GM21529 (cell line): ENCODE measurements around the gene FBXW2.
"Not testable (repeated sequence)": the region's sequence is repeated elsewhere in the genome, so short reads cannot be mapped to it uniquely, and the experiment has no call there.

Experiments used
- ATAC-seq: cut with Tn5 transposase; IDR thresholded peaks from one replicate; pipeline ENCODE4 v1.9.1; 2021; ENCODE audit not compliant: unreplicated experiment

Gene FBXW2, protein sequence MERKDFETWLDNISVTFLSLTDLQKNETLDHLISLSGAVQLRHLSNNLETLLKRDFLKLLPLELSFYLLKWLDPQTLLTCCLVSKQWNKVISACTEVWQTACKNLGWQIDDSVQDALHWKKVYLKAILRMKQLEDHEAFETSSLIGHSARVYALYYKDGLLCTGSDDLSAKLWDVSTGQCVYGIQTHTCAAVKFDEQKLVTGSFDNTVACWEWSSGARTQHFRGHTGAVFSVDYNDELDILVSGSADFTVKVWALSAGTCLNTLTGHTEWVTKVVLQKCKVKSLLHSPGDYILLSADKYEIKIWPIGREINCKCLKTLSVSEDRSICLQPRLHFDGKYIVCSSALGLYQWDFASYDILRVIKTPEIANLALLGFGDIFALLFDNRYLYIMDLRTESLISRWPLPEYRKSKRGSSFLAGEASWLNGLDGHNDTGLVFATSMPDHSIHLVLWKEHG

DNA sequence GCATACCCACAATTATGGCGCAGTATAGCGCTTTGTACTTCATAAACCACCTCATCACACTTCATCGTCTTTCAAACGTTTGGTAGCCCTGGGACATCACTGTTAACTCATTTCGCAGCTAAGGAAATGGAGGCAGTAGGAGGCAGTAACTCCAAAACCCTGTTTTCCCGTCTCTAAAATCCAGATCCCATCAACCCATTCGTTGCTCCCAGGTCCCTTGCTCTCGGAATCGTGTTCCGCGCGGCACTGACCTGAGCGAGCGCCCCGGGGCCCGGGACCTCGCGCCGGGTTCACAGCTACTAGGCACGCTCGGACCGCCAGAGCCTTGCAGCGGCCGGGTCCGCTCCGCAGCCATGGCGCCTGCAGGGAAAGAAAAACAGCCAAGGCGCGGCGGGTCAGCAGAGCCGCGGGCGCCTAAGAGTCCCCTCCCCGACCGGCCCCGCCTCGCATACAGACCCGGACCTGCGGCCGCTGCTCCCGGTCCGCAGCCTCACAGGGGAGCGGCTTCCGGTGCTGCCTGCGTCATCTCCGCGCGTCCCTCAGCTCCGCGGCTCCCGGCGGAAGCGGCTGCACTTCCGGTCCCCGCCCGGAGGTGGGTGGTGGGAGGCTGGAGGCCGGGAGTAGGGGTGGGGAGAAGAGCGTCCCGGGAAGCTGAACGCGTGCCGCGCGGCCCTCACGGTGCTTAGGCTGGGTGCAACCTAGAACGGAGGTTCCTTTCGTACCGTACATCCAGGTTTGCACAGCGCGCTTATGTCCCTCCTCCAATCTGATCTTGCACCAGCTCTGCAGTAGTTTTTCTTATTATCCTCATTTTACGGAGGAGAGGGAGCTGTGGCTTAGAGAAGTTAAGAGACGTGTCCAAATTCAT lies at the start of gene FBXW2:
Gene FBXW2 (minus strand): TSS at position 519 of the 868 bp plus-strand sequence. CDS start 5,158 bp downstream, outside the sequence.
- peak; percentile 92 for ATAC-seq

DNA sequence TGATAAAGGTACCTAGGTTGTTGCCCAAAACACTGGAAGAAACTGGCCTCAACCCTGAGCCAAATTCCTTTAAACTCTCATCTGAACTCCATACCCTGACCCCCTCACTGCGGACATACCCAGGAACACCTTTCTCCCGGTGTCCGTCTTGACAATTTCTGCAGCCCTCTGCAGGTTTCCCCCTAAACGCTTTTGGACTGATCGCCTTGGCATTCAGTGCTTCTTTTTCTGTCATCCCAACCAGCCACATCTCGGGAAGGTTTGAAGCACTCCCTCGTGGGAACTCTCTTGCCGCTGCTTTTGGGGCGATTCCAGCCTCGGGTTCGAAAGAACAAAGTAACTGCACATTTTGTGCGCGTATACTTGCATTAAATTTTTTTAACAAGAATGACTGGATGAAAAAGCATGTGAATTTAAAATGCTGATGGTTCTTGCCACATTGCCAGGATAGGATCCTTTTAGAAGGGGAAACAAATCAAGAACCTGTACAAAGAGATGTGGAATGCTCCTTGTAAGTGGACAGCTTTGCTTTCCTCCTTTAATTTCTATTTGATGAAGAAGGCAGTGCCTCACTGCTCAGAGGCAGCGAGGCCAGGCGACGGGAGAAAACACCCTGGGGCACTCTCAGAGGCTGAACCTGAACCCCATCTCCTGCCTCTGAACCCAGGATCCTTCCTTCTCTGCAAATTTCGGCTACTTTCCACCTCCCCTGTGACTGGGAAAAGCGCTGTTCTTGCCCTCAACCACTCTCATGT lies 48.9 kb upstream of the FBXW2 start:
- peak; percentile 14 for ATAC-seq

DNA sequence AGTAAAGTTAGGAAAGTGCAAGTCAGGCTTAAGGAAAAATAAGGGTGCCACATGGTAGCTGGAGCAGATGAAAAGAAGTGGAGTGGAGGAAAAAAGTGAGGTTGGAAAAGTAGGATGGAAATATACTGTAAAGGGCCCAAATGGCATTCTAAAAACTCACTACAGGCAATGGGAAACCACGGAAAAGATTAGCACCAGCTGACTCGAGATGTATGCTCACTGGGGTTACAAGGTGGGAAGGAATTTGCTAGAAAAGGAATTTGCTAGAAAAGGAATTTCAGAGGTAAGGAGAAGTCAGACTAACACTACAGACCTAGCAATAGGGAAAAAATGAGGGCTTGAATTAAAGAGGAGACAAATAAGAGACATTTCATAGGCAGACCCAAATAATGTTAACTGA lies 45.9 kb upstream of the FBXW2 start:
- ATAC-seq = no peak

DNA sequence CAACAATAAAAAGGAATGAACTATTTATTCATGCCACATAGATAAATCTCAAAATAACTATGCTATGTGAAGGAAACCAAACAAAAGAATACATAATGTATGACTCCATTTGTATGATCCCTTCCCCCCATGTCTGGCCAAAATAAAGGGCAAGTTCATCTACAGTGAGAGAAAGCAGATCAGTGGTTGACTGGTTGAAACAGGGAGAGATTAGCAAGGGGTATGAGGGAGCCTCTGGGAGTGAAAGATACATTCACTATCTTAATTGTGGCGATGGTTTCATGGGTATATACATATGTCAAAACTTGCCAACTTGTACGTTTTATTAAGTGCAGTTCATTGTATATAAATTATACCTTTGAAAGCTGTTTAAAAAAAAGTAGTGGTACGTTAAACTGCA lies 44.7 kb upstream of the FBXW2 start:
- no peak for ATAC-seq

DNA sequence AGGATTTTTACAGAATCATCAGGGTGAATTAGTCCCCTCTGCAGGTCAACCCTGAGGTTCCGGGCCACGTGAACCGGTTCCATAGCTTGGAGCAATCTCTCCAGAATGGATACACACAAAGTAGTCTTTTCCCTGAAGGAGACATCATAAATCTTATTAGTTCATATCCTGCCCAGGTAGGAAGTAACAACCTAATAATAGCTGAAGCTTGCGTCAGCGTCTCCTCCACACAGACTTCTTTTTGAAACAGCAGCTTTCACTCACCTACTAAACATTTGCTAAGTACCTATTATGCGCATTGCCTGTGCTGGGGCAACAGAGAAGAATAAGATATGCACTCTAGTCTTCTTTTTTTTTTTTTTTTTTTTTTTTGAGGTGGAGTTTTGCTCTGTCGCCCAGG lies 40.1 kb upstream of the FBXW2 start:
- no peak for ATAC-seq

DNA sequence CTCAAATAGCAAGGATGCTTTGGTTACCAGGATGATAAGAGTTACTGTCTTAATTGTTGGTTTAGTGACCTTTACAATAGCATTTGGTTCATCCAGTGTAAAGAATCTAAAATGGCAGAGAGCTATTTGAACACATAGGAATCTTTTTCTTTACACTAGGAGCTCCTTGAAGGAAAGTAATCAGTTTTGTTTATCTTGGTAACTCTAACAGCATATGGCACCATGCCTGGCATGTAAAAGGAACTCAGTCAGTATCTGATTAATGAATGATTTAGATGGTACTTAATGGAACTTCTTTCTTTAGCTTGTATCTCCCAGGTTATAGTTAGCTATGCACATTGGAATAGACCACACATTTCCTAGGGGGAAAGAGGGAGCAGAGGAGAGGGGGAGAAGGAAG lies 39.6 kb upstream of the FBXW2 start:
- no peak for ATAC-seq

DNA sequence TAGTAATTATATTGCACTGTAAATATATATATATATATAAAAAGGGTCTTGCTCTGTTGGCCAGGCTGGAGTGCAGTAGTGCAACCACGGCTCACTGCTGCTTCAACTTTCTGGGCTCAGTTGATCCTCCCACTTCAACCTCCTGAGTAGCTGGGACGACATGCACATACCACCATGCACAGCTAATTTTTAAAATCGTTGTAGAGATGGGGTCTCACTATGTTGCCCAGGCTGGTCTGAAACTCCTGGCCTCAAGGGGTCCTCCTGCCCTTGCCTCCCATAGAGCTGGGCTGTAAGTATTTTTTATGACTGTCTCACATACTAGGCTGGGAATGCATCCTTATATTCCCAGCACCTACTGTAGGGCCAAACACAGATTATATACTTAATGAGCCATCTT lies 37.6 kb upstream of the FBXW2 start:
- ATAC-seq = no peak

DNA sequence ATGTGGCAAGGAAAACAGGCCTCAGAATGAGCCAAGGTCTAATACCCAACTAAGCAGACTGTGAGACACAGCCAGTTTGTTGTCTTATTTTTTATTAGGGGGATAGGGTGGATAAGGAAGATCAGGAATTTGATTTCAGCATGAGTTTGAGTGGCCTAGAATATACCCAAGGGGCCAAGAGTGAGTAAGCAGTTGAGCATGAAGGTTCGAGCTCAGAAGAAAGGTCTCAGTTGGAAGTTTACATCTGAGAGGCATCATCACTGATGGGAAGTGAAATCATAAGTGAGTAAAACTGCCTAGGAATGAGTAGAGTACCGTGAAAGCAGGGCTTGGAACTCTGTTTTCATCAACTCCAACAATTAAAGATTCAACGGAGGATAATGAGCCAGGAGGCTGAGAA lies 36.9 kb upstream of the FBXW2 start:
- no peak for ATAC-seq

DNA sequence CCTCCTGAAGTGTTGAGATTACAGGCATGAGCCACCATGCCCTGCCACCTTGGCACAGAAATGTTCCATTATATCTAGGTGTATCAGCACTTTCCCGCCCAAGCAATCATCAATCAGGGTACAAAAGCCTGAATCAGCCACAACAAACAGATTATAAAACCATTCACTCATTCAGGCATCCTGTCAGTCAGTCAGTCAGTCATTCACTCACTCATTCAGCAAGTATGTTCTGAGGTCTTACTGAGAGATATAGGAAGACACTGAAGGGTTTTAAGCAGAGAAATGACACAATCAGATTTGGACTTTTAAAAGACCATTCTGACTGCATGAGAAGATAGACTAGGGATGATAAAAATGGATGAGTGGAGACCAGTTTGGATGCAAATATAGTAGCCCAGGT lies 36.4 kb upstream of the FBXW2 start:
- no peak for ATAC-seq

DNA sequence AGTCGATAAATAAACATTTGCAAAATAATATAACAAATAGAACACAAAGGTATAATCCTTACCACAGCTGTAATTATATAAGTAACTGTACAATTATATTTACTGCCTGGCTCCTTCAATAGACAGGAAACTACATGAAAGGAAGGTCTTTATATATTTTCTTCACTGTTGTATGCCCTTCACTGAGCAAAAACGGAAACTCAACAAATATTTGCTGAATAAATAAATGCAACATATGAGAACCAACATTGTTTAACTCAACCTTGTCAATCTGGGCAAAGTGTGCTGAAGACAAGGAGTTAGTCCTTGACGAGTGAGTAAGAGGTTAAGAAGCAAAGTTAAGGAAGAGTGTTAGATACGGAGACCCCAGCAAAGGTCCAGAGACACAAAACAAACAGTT lies 26.9 kb upstream of the FBXW2 start:
- no peak for ATAC-seq

DNA sequence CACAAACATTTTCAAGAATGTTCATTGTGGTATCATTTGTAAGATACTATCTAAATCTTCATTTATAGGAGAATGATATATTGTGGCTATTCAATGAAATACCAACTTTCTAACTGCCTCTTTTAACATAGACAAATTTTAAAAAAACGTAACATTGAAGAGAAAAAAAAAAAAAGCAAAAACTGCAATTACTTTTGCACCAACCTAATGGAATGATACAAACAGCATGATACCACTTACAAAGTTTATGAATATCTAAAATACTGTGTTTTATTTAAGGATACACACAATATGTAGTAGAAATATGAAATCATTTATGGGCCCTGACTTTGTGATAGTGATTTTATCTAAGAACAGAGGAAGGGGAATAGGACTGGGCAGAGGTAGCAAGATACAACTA lies 25.4 kb upstream of the FBXW2 start:
- no peak for ATAC-seq

DNA sequence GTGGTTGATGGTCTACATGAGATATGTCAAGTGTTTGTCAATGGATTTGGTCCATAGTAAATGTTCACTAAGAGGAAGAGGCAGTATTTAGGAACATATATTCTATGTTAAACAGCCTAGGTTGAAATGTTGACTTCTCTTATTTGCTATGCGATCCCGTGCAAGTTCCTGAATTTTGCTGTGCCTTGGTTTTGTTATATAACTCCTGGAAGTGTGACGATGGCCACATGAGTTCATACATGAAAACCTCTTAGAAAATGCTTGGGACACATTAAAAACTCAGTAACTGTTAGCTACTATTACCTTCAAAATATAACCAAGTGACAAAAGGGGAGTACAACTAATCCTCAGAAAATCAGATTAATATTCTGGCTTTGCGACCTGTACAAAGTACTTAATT lies 21.9 kb upstream of the FBXW2 start:
- no peak for ATAC-seq

DNA sequence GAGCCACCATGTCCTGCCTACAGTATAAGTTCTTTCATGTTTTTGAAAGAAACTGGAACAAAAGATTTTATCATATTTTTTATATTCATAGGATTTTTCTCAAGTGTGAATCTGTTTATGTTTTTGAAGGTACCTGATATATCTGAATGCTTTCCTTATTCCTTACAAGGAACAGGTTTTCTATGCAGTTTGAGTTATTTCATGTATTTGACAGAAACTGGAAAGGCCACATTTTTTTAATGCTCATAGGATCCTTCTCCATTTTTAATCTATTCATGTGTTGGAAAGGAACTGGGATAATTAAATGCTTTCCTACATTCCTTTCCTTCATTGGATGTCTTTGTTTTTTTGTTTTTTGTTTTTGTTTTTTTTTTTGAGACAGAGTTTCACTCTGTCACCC lies 15.7 kb upstream of the FBXW2 start:
- no peak for ATAC-seq

DNA sequence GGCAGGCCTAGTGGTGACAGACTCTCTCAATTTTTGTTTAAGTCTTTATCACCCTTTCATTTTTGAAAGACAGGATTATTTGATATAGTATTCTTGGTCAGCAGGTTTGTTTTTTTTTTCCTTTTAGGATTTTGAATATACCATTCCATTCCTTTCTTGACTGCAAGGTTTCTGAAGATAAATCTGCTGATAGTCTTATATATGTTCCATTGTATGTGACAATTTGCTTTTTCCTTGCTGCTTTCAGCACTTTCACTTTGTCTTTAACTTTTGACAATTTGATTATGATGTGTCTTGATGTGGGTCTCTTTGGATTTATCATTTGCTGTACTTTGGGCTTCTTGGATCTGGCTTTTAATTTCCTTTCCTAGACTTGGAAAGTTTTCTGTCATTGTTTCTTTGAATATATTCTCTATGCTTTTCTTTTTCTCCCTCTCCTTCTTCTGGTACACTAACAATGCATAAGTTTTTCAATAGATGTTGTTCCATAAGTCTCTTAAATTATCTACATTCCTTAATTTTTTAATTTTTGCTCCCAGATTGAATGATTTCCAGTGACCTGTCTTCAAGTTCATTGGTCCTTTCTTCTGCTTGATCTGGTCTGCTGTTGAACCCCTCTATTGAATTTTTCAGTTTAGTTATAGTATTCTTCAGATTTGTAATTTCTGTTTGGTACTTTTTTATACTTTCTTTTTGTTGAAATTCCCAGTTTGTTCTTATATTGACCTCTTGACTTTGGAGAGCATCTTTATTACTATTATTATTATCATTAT lies 14.6 kb upstream of the FBXW2 start:
- no peak for ATAC-seq

DNA sequence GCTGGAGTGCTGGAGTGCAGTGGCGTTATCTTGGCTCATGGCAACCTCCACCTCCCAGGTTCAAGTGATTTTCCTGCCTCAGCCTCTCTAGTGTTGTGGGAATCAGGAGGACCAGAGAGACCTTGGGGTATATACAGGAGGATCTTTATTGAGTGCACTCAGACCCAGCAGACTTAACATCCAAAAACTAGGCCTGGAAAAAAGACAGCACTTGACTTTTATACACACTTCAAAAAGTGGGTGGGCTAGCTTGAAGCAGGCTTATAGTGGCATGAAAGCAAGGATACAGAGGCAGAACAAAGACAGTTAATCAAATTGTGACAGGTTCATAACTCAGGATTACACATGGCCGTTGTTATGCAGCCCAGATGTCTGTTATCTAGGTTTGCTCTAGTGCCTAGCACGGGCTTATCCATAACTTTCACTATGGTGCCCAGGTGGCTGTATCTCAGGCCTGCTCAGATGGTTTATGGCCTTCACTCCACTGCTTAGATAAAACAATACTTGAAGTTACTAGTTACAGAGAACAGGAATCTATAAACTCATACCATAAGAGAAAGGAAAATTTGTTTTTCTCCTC lies 11.7 kb upstream of the FBXW2 start:
- not testable (repeated sequence) for ATAC-seq

DNA sequence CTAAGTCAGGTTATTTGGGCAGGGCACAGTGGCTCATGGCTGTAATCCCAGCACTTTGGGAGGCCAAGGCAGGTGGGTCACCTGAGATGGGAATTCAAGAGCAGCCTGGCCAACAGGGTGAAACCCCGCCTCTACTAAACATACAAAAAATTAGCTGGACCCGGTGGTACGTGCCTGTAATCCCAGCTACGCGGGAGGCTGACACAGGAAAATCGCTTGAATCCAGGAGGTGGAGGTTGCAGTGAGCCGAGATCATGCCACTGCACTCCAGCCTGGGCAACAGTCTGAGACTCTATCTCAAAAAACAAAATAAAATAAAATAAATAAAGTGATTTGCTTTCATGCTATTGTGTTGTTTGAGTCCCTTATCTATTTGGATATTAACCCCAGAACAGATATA lies 8.2 kb upstream of the FBXW2 start:
- no peak for ATAC-seq

DNA sequence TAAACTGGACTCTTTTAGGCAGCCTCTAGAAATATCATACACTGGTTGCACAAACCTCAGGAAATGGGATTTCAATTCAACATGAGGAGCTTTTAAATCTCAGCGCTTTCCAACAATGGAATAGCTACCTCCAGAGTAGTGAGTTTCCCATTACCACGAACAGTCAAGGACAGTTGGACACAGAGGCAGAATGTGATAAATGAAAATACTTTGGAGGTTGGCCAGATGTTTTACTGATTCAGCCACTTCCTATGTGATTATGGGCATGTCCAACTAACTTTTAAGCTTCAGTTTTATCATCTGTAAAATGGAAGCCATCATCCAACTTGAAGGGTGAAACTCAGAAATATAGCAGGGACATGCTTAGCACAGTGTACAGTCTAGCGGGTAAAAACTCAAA lies 2.1 kb downstream of the FBXW2 start:
- ATAC-seq = no peak

DNA sequence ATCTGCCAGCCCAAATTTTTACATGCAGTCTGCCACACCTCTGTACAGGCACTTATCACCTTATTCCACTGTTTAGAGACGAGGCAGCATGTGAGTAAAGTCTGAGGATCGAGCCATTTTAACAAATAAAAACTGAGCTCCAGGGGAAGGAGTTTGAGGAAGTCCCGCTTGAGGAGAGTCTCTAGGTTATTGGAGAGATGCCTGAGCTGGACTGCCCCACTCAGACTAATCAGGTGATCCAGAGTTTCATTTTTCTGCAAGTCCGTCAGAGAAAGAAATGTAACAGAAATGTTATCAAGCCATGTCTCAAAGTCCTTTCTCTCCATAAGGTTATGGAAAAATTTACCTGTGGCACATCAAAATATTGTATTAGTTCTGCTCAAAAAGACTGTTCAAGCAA lies 5.3 kb downstream of the FBXW2 start:
- no peak for ATAC-seq

DNA sequence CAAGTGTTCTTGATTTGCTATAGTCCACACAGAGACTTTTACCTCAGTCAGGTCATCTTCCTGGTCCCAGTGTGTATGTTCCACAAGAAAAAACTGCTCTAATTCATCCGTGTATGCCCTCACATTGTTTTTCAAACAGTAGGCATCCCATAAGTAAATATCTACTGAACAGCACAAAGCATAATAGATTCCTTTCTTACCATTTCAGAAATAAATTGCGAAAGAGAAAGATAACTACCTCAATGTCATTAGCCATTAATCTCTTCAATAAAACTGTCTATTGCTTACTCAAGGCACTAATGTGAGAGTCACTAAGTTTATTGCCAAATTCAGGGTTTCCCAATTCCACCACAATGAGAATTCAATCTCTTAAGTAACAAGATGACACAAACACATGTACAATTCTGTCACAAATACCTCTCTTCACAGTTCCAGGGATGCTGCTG lies 9.6 kb downstream of the FBXW2 start:
- ATAC-seq = no peak

DNA sequence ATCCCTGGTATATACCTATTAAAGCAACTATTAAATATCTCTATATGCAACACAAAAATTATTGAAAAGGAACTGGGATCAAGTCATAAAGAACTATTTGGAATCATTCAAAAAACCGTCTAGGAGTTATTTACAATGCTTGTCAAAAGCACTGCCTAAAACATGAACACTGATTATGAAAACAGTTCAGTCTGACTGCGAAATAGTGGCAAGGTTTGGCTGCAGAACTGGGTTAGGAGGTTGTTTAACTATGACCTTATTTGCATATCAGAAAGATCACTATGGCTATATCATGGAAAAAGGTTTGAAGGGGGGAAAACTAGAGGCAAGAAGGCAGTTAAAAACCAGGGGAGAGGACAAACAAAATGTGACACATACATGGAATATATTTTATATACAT lies 12.0 kb downstream of the FBXW2 start:
- no peak for ATAC-seq
